IMR-90 (cell line): Measurements from ENCODE around the gene DCAF6. TPM values are rescaled to one million over a fixed set of nuclear protein-coding genes. Genes with fewer than 3 reads are reported as not detected.

ENCODE experiments used
- ATAC-seq: fragments of 200-7000 bp; cut with Tn5 transposase; 2 replicates; pipeline ENCODE4 v1.9.1; 2020; ENCODE audit warnings: low read depth, mild to moderate bottlenecking, moderate library complexity
- BruUV-seq: library from RNA; stranded (reverse); fragments of 400-500 nt; replicated peaks from 2 replicates; lab custom pipeline; 2021; lab: Mats Ljungman, UMichigan
- CTCF ChIA-PET: fragments of 300-600 bp; formaldehyde crosslinking; extraction: SDS; loops from one replicate; lab custom pipeline; 2021; ENCODE audit warnings: antibody characterized with exemption; lab: Yijun Ruan, JAX
- POLR2A ChIA-PET: fragments of 300-600 bp; sonication (Branson Sonifier 250); formaldehyde crosslinking; loops from one replicate; lab custom pipeline; 2022; ENCODE audit warnings: antibody characterized with exemption; ENCODE audit not compliant: unreplicated experiment; lab: Charles Lee
- DNase-seq: peaks from one replicate; pipeline ENCODE4 v3.0.0; 2013
- H2AFZ ChIP-seq: replicated peaks from 2 replicates; pipeline ENCODE3; 2013; ENCODE audit warnings: low read length, mild to moderate bottlenecking; ENCODE audit not compliant: poor library complexity
- H2AK5ac ChIP-seq: 2 replicates; pipeline ENCODE4 v1.6.1; 2013; ENCODE audit warnings: low read depth, low read length, inconsistent platforms
- H2AK9ac ChIP-seq: replicated peaks from 2 replicates; pipeline ENCODE3; 2013; ENCODE audit warnings: mild to moderate bottlenecking, low read depth, low read length, moderate library complexity; ENCODE audit not compliant: poor library complexity
- H2BK120ac ChIP-seq: 2 replicates; pipeline ENCODE4 v1.6.1; 2013; ENCODE audit warnings: low read depth, low read length, inconsistent platforms
- H2BK15ac ChIP-seq: 3 replicates; pipeline ENCODE4 v1.6.1; 2013; ENCODE audit warnings: low read depth, low read length, inconsistent platforms
- H2BK20ac ChIP-seq: 2 replicates; pipeline ENCODE4 v1.6.1; 2013; ENCODE audit warnings: low read depth, mild to moderate bottlenecking, inconsistent platforms, low read length, moderate library complexity
- H2BK5ac ChIP-seq: 2 replicates; pipeline ENCODE4 v1.6.1; 2013; ENCODE audit warnings: mild to moderate bottlenecking, low read depth, low read length, inconsistent platforms; ENCODE audit not compliant: poor library complexity, severe bottlenecking
- H3K14ac ChIP-seq: replicated peaks from 2 replicates; pipeline ENCODE4 v1.6.1; 2013; ENCODE audit warnings: low read depth, low read length, inconsistent platforms
- H3K18ac ChIP-seq: 2 replicates; pipeline ENCODE4 v1.6.1; 2013; ENCODE audit warnings: low read depth, low read length, control low read depth
- H3K23ac ChIP-seq: 2 replicates; pipeline ENCODE4 v1.6.1; 2013; ENCODE audit warnings: low read depth, low read length, inconsistent platforms
- H3K27ac ChIP-seq: 2 replicates; pipeline ENCODE4 v1.5.1; 2013; ENCODE audit warnings: mild to moderate bottlenecking, control low read depth, low read length; ENCODE audit not compliant: insufficient read depth
- H3K27me3 ChIP-seq: 2 replicates; pipeline ENCODE4 v1.6.1; 2013; ENCODE audit warnings: low read length; ENCODE audit not compliant: control insufficient read depth, insufficient read depth
- H3K36me3 ChIP-seq: 2 replicates; pipeline ENCODE4 v1.6.1; 2013; ENCODE audit warnings: low read length, mixed read lengths; ENCODE audit not compliant: control insufficient read depth, insufficient read depth
- H3K4ac ChIP-seq: 2 replicates; pipeline ENCODE4 v1.6.1; 2013; ENCODE audit warnings: low read depth, low read length, inconsistent platforms
- H3K4me1 ChIP-seq: 2 replicates; pipeline ENCODE4 v1.6.1; 2013; ENCODE audit warnings: low read length, mixed read lengths; ENCODE audit not compliant: control insufficient read depth, insufficient read depth
- H3K4me2 ChIP-seq: 2 replicates; pipeline ENCODE4 v1.6.1; 2013; ENCODE audit warnings: low read depth, mild to moderate bottlenecking, control low read depth, low read length, moderate library complexity
- H3K4me3 ChIP-seq: 2 replicates; pipeline ENCODE4 v1.5.1; 2013; ENCODE audit warnings: low read depth, mild to moderate bottlenecking, control low read depth, low read length, moderate library complexity; ENCODE audit not compliant: insufficient read depth
- H3K56ac ChIP-seq: 2 replicates; pipeline ENCODE4 v1.6.1; 2013; ENCODE audit warnings: low read length, inconsistent platforms; ENCODE audit not compliant: insufficient read depth; ENCODE audit errors: extremely low read depth
- H3K79me1 ChIP-seq, 2 experiments: 2 replicates each; pipeline ENCODE4 v1.6.1; 2013; ENCODE audit warnings: low read length in 2 of 2, inconsistent platforms in 1 of 2, low read depth in 1 of 2
- H3K9ac ChIP-seq: 2 replicates; pipeline ENCODE4 v1.6.1; 2013; ENCODE audit warnings: low read depth, low read length, control low read depth
- H3K9me1 ChIP-seq: 2 replicates; pipeline ENCODE4 v1.6.1; 2013; ENCODE audit warnings: low read length, inconsistent platforms; ENCODE audit not compliant: insufficient read depth
- H3K9me3 ChIP-seq: 2 replicates; pipeline ENCODE4 v1.6.1; 2013; ENCODE audit warnings: low read length; ENCODE audit not compliant: control insufficient read depth, insufficient read depth
- H4K20me1 ChIP-seq: 2 replicates; pipeline ENCODE4 v1.6.1; 2013; ENCODE audit warnings: low read length, inconsistent platforms; ENCODE audit not compliant: insufficient read depth
- H4K5ac ChIP-seq: 2 replicates; pipeline ENCODE4 v1.6.1; 2013; ENCODE audit warnings: mild to moderate bottlenecking, low read depth, low read length, control low read depth
- H4K8ac ChIP-seq, 2 experiments: 2 replicates each; pipeline ENCODE4 v1.6.1; 2013; ENCODE audit warnings: low read depth in 2 of 2, low read length in 2 of 2, control low read depth in 1 of 2, inconsistent platforms in 1 of 2
- H4K91ac ChIP-seq: 2 replicates; pipeline ENCODE4 v1.6.1; 2013; ENCODE audit warnings: low read depth, low read length, inconsistent platforms; ENCODE audit not compliant: insufficient read depth
- CEBPB ChIP-seq: IDR thresholded peaks from 2 replicates; pipeline ENCODE4 v1.6.1; 2012; ENCODE audit warnings: low read depth, low read length, improper control_type of control experiment
- CHD1 ChIP-seq: IDR thresholded peaks from 2 replicates; pipeline ENCODE4 v1.6.1; 2012; ENCODE audit warnings: low read depth, low read length, improper control_type of control experiment
- CTCF ChIP-seq: conservative IDR thresholded peaks from 2 replicates; pipeline ENCODE4 v1.5.1; 2012; ENCODE audit warnings: mild to moderate bottlenecking, low read depth, low read length, improper control_type of control experiment
- ELK1 ChIP-seq: fragments of 150-350 bp; IDR thresholded peaks from 2 replicates; pipeline ENCODE4 v1.6.1; 2016; ENCODE audit warnings: low read depth, mild to moderate bottlenecking, low read length, moderate library complexity, borderline replicate concordance
- FOS ChIP-seq: fragments of 150-350 bp; IDR thresholded peaks from 2 replicates; pipeline ENCODE4 v1.6.1; 2016; ENCODE audit warnings: low read depth, low read length
- MAFK ChIP-seq: IDR thresholded peaks from 2 replicates; pipeline ENCODE4 v1.6.1; 2012; ENCODE audit warnings: low read depth, low read length, improper control_type of control experiment
- MAZ ChIP-seq: IDR thresholded peaks from 2 replicates; pipeline ENCODE4 v1.6.1; 2012; ENCODE audit warnings: low read depth, mild to moderate bottlenecking, low read length, improper control_type of control experiment, moderate library complexity, borderline replicate concordance
- MXI1 ChIP-seq: IDR thresholded peaks from 2 replicates; pipeline ENCODE4 v1.6.1; 2012; ENCODE audit warnings: low read depth, mild to moderate bottlenecking, low read length, moderate library complexity, borderline replicate concordance
- POLR2A ChIP-seq: IDR thresholded peaks from 2 replicates; pipeline ENCODE4 v1.6.1; 2012; ENCODE audit warnings: mild to moderate bottlenecking, low read depth, low read length
- RAD21 ChIP-seq: IDR thresholded peaks from 2 replicates; pipeline ENCODE4 v1.6.1; 2012; ENCODE audit warnings: low read length, improper control_type of control experiment
- RCOR1 ChIP-seq: IDR thresholded peaks from 2 replicates; pipeline ENCODE4 v1.6.1; 2012; ENCODE audit warnings: mild to moderate bottlenecking, low read length, improper control_type of control experiment; ENCODE audit not compliant: insufficient replicate concordance
- RFX5 ChIP-seq: IDR thresholded peaks from 2 replicates; pipeline ENCODE4 v1.8.0; 2012; ENCODE audit warnings: low read depth, mild to moderate bottlenecking, low read length, moderate library complexity
- WGBS, 2 experiments: methylation state at CpG; one replicate each; pipeline versions ENCODE4 v1.1.5 to v1.1.7; 2013; ENCODE audit warnings: missing lambda C conversion rate in 2 of 2; ENCODE audit not compliant: insufficient read length in 1 of 2; ENCODE audit errors: extremely low coverage in 2 of 2; 5-methylcytosine and 5-hydroxymethylcytosine counted together
- dilution Hi-C: fragments of 300-500 bp; cut with HindIII; formaldehyde crosslinking; loops from one replicate; pipeline ENCODE4 v1.14.3; 2018; ENCODE audit warnings: low sequenced_read_pairs; ENCODE audit not compliant: unreplicated experiment
- in situ Hi-C: fragments of 300-500 bp; cut with MboI; formaldehyde crosslinking; loops from 3 replicates; pipeline ENCODE4 v1.14.3; 2019; ENCODE audit warnings: low sequenced_read_pairs, inconsistent platforms, mixed read lengths
- intact Hi-C: fragments of 100-400 bp; cut with micrococcal nuclease; formaldehyde crosslinking; loops from 2 replicates; pipeline ENCODE4 v1.10.0; 2022
- polyA plus RNA-seq, 3 experiments: library from polyadenylated mRNA; depleted of rRNA; stranded (reverse); fragments of >200 nt; gene quantifications; 2 replicates each; pipeline ENCODE4 v1.2.3, GENCODE V29; 2012; ENCODE audit warnings: low replicate concordance in 1 of 3
- total RNA-seq: library from RNA; depleted of rRNA; stranded (reverse); fragments of >200 nt; gene quantifications from 2 replicates; pipeline ENCODE4 v1.2.3, GENCODE V29; 2012

The DCAF6 gene
- total and polyA plus RNA-seq, 2 of the 4 experiments (the other 2 are of a cell fraction) = 60.4 to 88.7 TPM

- no peak for ATAC-seq
- H3K18ac ChIP-seq = no peak overlapping the region
- intact Hi-C loops (no loop called here), in situ Hi-C loops (no loop called here), dilution Hi-C loops (no loop called here)
- POLR2A ChIA-PET = no interaction called here
- no peaks in the 10 kb centered on the region for H3K79me1 ChIP-seq
- no peak overlapping the region for H2AFZ ChIP-seq
- no peak overlapping the region for H4K91ac ChIP-seq
- peak overlapping the region; percentile 56 for H2AK9ac ChIP-seq
- peaks cover 4% of the 10 kb centered on the region for H3K4me1 ChIP-seq
- no peak overlapping the region for H3K23ac ChIP-seq
- no peak overlapping the region for H2BK20ac ChIP-seq
- no peak overlapping the region for H3K4me3 ChIP-seq
- H3K9me3 ChIP-seq = no peaks in the 10 kb centered on the region
- no peak overlapping the region for H2BK15ac ChIP-seq
- no peak overlapping the region for H3K4me2 ChIP-seq
- no peak for TF ChIP-seq CHD1
- no peak for TF ChIP-seq CTCF
- TF ChIP-seq MAZ = no peak
- TF ChIP-seq FOS = no peak
- TF ChIP-seq MXI1 = no peak
- TF ChIP-seq CEBPB = no peak
- no peak for TF ChIP-seq ELK1
- no peak for TF ChIP-seq MAFK
- no peak for TF ChIP-seq POLR2A
- no peak for TF ChIP-seq RFX5
- no peak for TF ChIP-seq RAD21
- no peak for TF ChIP-seq RCOR1
- no peak for DNase-seq
- no peaks in the 10 kb centered on the region for H4K20me1 ChIP-seq
- H3K9ac ChIP-seq = no peak overlapping the region
- no peaks in the 10 kb centered on the region for H3K27me3 ChIP-seq
- WGBS, 2 experiments = 100% methylated on average over 4 of the region's 9 CpGs; no CpG with 5 or more reads in 1 of the 2 experiments
- H3K56ac ChIP-seq = no peak overlapping the region
- H2AK5ac ChIP-seq = no peak overlapping the region
- CTCF ChIA-PET = no interaction called here
- no peaks in the 10 kb centered on the region for H3K36me3 ChIP-seq
- H3K14ac ChIP-seq = no peak overlapping the region
- no peak overlapping the region for H3K4ac ChIP-seq
- no peak overlapping the region for H4K8ac ChIP-seq
- no peak overlapping the region for H4K5ac ChIP-seq
- no TSS peak for BruUV-seq
- peak overlapping the region; percentile 40; the same call in 1 of the 2 replicates for H2BK120ac ChIP-seq
- H2BK5ac ChIP-seq = no peak overlapping the region
- peaks cover 5% of the 10 kb centered on the region for H3K9me1 ChIP-seq
- H3K27ac ChIP-seq = no peak overlapping the region
These were observed 37.8 kb upstream of the DCAF6 start for GRCh38 chr1:167898578-167899222.
